Thyroid gland (tissue), 4 donors: Measurements from ENCODE around the gene ACTR5.

Experiments
- POLR2A ChIP-seq, 2 donors: fragments of 450-650 bp; IDR thresholded peaks; one replicate each; pipeline ENCODE4 v1.6.1; 2017; ENCODE audit warnings: antibody characterized with exemption in 2 of 2, mild to moderate bottlenecking in 2 of 2, moderate library complexity in 1 of 2
- TF ChIP-seq, protein P1 (sequence below), 6 experiments: fragments of 200-600 bp in 3 of 6; fragments of 450-650 bp in 3 of 6; sonication (generic) in 3 of 6; IDR thresholded peaks; one replicate each; pipeline ENCODE4 v1.5.1; 2016 to 2019; ENCODE audit warnings: antibody characterized with exemption in 6 of 6, mild to moderate bottlenecking in 2 of 6, inconsistent platforms in 1 of 6, moderate library complexity in 1 of 6

- TF ChIP-seq, protein P1, sequence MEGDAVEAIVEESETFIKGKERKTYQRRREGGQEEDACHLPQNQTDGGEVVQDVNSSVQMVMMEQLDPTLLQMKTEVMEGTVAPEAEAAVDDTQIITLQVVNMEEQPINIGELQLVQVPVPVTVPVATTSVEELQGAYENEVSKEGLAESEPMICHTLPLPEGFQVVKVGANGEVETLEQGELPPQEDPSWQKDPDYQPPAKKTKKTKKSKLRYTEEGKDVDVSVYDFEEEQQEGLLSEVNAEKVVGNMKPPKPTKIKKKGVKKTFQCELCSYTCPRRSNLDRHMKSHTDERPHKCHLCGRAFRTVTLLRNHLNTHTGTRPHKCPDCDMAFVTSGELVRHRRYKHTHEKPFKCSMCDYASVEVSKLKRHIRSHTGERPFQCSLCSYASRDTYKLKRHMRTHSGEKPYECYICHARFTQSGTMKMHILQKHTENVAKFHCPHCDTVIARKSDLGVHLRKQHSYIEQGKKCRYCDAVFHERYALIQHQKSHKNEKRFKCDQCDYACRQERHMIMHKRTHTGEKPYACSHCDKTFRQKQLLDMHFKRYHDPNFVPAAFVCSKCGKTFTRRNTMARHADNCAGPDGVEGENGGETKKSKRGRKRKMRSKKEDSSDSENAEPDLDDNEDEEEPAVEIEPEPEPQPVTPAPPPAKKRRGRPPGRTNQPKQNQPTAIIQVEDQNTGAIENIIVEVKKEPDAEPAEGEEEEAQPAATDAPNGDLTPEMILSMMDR (IDR thresholded peaks at IDR 0.05), result no peak
- TF ChIP-seq POLR2A (IDR thresholded peaks at IDR 0.05), result no peak
These were observed 9.0 kb downstream of the ACTR5 start for GRCh38 chr20:38757145-38757775.
